ENCODE results near the gene PRKG1. TPM values are rescaled to one million over a fixed set of nuclear protein-coding genes. Genes with fewer than 3 reads are reported as not detected.

Gene PRKG1
- total RNA-seq, 1 experiment from 2014 or later, result 10.4 TPM

DNA sequence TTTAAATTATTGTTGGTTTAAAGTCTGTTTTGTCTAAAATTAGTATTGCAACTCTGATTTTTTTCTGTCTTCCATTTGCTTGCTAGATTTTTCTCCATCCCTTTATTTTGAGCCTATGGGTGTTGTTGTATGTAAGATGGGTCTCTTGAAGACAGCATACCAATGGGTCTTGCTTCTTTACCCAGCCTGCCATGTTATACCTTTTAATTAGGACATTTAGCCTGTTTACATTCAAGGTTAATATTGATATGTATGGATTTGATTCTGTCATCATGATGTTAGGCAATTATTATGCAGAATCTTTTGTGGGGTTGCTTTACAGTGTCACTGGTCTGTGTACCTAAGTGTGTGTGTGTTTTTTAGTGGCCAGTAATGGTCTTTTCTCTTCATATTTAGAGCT lies 906.5 kb downstream of the PRKG1 start:
- Histone ChIP-seq H3K27me3 (ENCODE audit: insufficient read depth, low read length) (no peaks in the 10 kb centered on the region), H3K56ac (ENCODE audit: insufficient read length, low read depth, low read length) (no peak overlapping the region), H3K79me2 (ENCODE audit: insufficient read depth, low read length) (no peaks in the 10 kb centered on the region), H2AK5ac (ENCODE audit: insufficient read length, low read length) (no peak overlapping the region), H3T11ph (ENCODE audit: low read length) (no peak overlapping the region), H2BK120ac (ENCODE audit: low read depth, low read length, poor library complexity, severe bottlenecking) (no peak overlapping the region), H4K5ac (ENCODE audit: insufficient read length, low read depth, low read length) (no peak overlapping the region), H2BK5ac (ENCODE audit: insufficient read length, low read length) (no peak overlapping the region), H2BK12ac (ENCODE audit: insufficient read length, low read depth, low read length) (no peak overlapping the region), H3K23ac (ENCODE audit: insufficient read length, low read depth, low read length) (no peak overlapping the region), H3K18ac (ENCODE audit: insufficient read length, low read depth, low read length) (no peak overlapping the region), H2BK20ac (ENCODE audit: low read depth, low read length, poor library complexity, severe bottlenecking) (no peak overlapping the region), H3K27ac (ENCODE audit: insufficient read length, low read depth, low read length) (no peak overlapping the region), H3K9ac (ENCODE audit: extremely low read depth, insufficient read length, low read length) (no peak overlapping the region), H3K23me2 (ENCODE audit: insufficient read length, low read depth, low read length, poor library complexity, severe bottlenecking) (no peaks in the 10 kb centered on the region), H3K9me3 (ENCODE audit: control insufficient read depth, low read depth, low read length) (no peaks in the 10 kb centered on the region), H2BK15ac (ENCODE audit: low read depth, low read length) (no peak overlapping the region), H3K79me1 (ENCODE audit: insufficient read depth, low read depth, low read length, poor library complexity, severe bottlenecking) (no peaks in the 10 kb centered on the region), H4K8ac (replicated peaks; ENCODE audit: insufficient read length, low read depth, low read length) (no peak overlapping the region), H3K4ac (ENCODE audit: low read depth, low read length) (no peak overlapping the region), H4K20me1 (ENCODE audit: control insufficient read depth, insufficient read depth, insufficient read length) (no peaks in the 10 kb centered on the region), H4K91ac (ENCODE audit: insufficient read length, low read depth, low read length) (no peak overlapping the region), H3K4me1 (ENCODE audit: insufficient read depth, low read length) (no peaks in the 10 kb centered on the region; the same call in 1 of the 2 replicates), H3K14ac (ENCODE audit: insufficient read depth, low read length) (no peak overlapping the region), H2AFZ (ENCODE audit: low read length) (no peak overlapping the region), H3K4me2 (ENCODE audit: insufficient read depth, insufficient read length, low read length) (no peak overlapping the region)
- peaks cover 6 to 13% of the 10 kb centered on the region in 2 experiments; a peak in 3 of 5 replicates for H3K9me3 Mint-ChIP-seq
- no peak overlapping the region for H3K4me3 Mint-ChIP-seq
- H3K27me3 Mint-ChIP-seq (ENCODE audit: low read depth), result no peaks in the 10 kb centered on the region; the same call in 1 of the 2 replicates
- no peaks in the 10 kb centered on the region for H3K4me1 Mint-ChIP-seq
- no peak for DNase-seq
- TF ChIP-seq CTCF (conservative IDR thresholded peaks at IDR 0.05), result no peak
- H3K27ac Mint-ChIP-seq, result no peak overlapping the region
- peaks cover 0 to 9% (median 0%) of the 10 kb centered on the region in 3 experiments; a peak in 4 of 7 replicates for H3K36me3 Mint-ChIP-seq (ENCODE audit: insufficient read depth in 1 of 3, low read depth in 3 of 3)

Data from H9 (cell line).